ENCODE data around the gene PTPRU. TPM values are rescaled to one million over a fixed set of nuclear protein-coding genes. Genes with fewer than 3 reads are reported as not detected.

The PTPRU gene
- total RNA-seq, 1 experiment from 2014 or later, result 0.72 TPM

GRCh38 chr1:29322861-29323585, 86.7 kb downstream of the PTPRU start:
- no peak for DNase-seq (ENCODE audit: low read depth, low spot score)
- TF ChIP-seq REST (IDR thresholded peaks at IDR 0.05; ENCODE audit: insufficient read depth in 1 of 2, low read depth in 2 of 2, low read length in 1 of 2), result no peak
- TF ChIP-seq POLR2AphosphoS5 (IDR thresholded peaks at IDR 0.05; ENCODE audit: low read depth, low read length), result no peak
- TF ChIP-seq SIN3A (IDR thresholded peaks at IDR 0.05; ENCODE audit: borderline replicate concordance, insufficient read depth, low read depth, low read length), result no peak
- no peak for TF ChIP-seq TCF7L2 (IDR thresholded peaks at IDR 0.05; ENCODE audit: low read depth, low read length)
- TF ChIP-seq CTCF (IDR thresholded peaks at IDR 0.05), result no peak
- no peak overlapping the region for H3K4me3 ChIP-seq (ENCODE audit: low read depth in 2 of 2, low read length in 2 of 2)
- no peaks in the 10 kb centered on the region for H3K27me3 ChIP-seq (ENCODE audit: control insufficient read depth, insufficient read depth, low read length)
- no peaks in the 10 kb centered on the region for H3K9me3 ChIP-seq (ENCODE audit: control insufficient read depth, insufficient read depth, low read depth, low read length)
- H3K27ac ChIP-seq (ENCODE audit: low read length), result no peak overlapping the region
- no peaks in the 10 kb centered on the region for H3K4me1 ChIP-seq (ENCODE audit: control insufficient read depth, insufficient read depth, low read length)
- ChIA-PET CTCF (no interaction called here), POLR2A (no interaction called here)
- no peak for ATAC-seq
- no peaks in the 10 kb centered on the region for H3K36me3 ChIP-seq (ENCODE audit: control insufficient read depth, insufficient read depth, low read length)
- in situ Hi-C loops (cut with HindIII; ENCODE audit: low pct_unique_long_range_greater_than_20kb, low sequenced_read_pairs), result no loop called here
- no TSS peak for BruUV-seq (replicated peaks)
- intact Hi-C loops (cut with micrococcal nuclease; ENCODE audit: unreplicated experiment), result no loop called here

GRCh38 chr1:29323636-29324035, 87.3 kb downstream of the PTPRU start:
- ATAC-seq, result no peak
- intact Hi-C loops (cut with micrococcal nuclease; ENCODE audit: unreplicated experiment), result no loop called here
- POLR2A ChIA-PET, result no interaction called here

More at GRCh38 chr1:29323636-29324035, 87.3 kb downstream of the PTPRU start:
- CTCF ChIA-PET, result no interaction called here
- BruUV-seq (replicated peaks), result no TSS peak
- TF ChIP-seq CTCF (IDR thresholded peaks at IDR 0.05) (no peak), SIN3A (IDR thresholded peaks at IDR 0.05; ENCODE audit: borderline replicate concordance, insufficient read depth, low read depth, low read length) (no peak), REST (IDR thresholded peaks at IDR 0.05; ENCODE audit: insufficient read depth in 1 of 2, low read depth in 2 of 2, low read length in 1 of 2) (no peak), POLR2AphosphoS5 (IDR thresholded peaks at IDR 0.05; ENCODE audit: low read depth, low read length) (no peak), TCF7L2 (IDR thresholded peaks at IDR 0.05; ENCODE audit: low read depth, low read length) (no peak)
- DNase-seq (ENCODE audit: low read depth, low spot score), result no peak
- H3K4me1 ChIP-seq (ENCODE audit: control insufficient read depth, insufficient read depth, low read length), result no peaks in the 10 kb centered on the region
- no peak overlapping the region for H3K4me3 ChIP-seq (ENCODE audit: low read depth in 2 of 2, low read length in 2 of 2)
- in situ Hi-C loops (cut with HindIII; ENCODE audit: low pct_unique_long_range_greater_than_20kb, low sequenced_read_pairs), result no loop called here
- H3K9me3 ChIP-seq (ENCODE audit: control insufficient read depth, insufficient read depth, low read depth, low read length), result no peaks in the 10 kb centered on the region
- H3K36me3 ChIP-seq (ENCODE audit: control insufficient read depth, insufficient read depth, low read length), result no peaks in the 10 kb centered on the region
- H3K27me3 ChIP-seq (ENCODE audit: control insufficient read depth, insufficient read depth, low read length), result no peaks in the 10 kb centered on the region
- no peak overlapping the region for H3K27ac ChIP-seq (ENCODE audit: low read length)
